ENCODE data around the gene TNFAIP8L1.

GRCh38 chr19:4622695-4623421 lies 16.5 kb upstream of the TNFAIP8L1 start:
- TF ChIP-seq, protein P1, sequence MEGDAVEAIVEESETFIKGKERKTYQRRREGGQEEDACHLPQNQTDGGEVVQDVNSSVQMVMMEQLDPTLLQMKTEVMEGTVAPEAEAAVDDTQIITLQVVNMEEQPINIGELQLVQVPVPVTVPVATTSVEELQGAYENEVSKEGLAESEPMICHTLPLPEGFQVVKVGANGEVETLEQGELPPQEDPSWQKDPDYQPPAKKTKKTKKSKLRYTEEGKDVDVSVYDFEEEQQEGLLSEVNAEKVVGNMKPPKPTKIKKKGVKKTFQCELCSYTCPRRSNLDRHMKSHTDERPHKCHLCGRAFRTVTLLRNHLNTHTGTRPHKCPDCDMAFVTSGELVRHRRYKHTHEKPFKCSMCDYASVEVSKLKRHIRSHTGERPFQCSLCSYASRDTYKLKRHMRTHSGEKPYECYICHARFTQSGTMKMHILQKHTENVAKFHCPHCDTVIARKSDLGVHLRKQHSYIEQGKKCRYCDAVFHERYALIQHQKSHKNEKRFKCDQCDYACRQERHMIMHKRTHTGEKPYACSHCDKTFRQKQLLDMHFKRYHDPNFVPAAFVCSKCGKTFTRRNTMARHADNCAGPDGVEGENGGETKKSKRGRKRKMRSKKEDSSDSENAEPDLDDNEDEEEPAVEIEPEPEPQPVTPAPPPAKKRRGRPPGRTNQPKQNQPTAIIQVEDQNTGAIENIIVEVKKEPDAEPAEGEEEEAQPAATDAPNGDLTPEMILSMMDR (IDR thresholded peaks at IDR 0.05; ENCODE audit: low read depth, low read length, missing input control), result no peak
- TF ChIP-seq, protein P2, sequence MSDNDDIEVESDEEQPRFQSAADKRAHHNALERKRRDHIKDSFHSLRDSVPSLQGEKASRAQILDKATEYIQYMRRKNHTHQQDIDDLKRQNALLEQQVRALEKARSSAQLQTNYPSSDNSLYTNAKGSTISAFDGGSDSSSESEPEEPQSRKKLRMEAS (IDR thresholded peaks at IDR 0.05), result no peak
- TF ChIP-seq, protein P3, sequence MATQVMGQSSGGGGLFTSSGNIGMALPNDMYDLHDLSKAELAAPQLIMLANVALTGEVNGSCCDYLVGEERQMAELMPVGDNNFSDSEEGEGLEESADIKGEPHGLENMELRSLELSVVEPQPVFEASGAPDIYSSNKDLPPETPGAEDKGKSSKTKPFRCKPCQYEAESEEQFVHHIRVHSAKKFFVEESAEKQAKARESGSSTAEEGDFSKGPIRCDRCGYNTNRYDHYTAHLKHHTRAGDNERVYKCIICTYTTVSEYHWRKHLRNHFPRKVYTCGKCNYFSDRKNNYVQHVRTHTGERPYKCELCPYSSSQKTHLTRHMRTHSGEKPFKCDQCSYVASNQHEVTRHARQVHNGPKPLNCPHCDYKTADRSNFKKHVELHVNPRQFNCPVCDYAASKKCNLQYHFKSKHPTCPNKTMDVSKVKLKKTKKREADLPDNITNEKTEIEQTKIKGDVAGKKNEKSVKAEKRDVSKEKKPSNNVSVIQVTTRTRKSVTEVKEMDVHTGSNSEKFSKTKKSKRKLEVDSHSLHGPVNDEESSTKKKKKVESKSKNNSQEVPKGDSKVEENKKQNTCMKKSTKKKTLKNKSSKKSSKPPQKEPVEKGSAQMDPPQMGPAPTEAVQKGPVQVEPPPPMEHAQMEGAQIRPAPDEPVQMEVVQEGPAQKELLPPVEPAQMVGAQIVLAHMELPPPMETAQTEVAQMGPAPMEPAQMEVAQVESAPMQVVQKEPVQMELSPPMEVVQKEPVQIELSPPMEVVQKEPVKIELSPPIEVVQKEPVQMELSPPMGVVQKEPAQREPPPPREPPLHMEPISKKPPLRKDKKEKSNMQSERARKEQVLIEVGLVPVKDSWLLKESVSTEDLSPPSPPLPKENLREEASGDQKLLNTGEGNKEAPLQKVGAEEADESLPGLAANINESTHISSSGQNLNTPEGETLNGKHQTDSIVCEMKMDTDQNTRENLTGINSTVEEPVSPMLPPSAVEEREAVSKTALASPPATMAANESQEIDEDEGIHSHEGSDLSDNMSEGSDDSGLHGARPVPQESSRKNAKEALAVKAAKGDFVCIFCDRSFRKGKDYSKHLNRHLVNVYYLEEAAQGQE (IDR thresholded peaks at IDR 0.05), result no peak
- no peak for TF ChIP-seq SP1 (IDR thresholded peaks at IDR 0.05)
- no peak for TF ChIP-seq RAD21 (IDR thresholded peaks at IDR 0.05)
- no peak for TF ChIP-seq EGR1 (IDR thresholded peaks at IDR 0.05; ENCODE audit: low read depth in 2 of 2)
- no peak for TF ChIP-seq FOXA1 (IDR thresholded peaks at IDR 0.05)
- TF ChIP-seq GABPA (IDR thresholded peaks at IDR 0.05 in 1 of 2, conservative IDR thresholded peaks at IDR 0.05 in 1 of 2), result no peak
- TF ChIP-seq FOXA2 (IDR thresholded peaks at IDR 0.05), result no peak
- TF ChIP-seq, protein P4, sequence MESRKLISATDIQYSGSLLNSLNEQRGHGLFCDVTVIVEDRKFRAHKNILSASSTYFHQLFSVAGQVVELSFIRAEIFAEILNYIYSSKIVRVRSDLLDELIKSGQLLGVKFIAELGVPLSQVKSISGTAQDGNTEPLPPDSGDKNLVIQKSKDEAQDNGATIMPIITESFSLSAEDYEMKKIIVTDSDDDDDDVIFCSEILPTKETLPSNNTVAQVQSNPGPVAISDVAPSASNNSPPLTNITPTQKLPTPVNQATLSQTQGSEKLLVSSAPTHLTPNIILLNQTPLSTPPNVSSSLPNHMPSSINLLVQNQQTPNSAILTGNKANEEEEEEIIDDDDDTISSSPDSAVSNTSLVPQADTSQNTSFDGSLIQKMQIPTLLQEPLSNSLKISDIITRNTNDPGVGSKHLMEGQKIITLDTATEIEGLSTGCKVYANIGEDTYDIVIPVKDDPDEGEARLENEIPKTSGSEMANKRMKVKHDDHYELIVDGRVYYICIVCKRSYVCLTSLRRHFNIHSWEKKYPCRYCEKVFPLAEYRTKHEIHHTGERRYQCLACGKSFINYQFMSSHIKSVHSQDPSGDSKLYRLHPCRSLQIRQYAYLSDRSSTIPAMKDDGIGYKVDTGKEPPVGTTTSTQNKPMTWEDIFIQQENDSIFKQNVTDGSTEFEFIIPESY (IDR thresholded peaks at IDR 0.05), result no peak
- no peak for TF ChIP-seq RXRA (IDR thresholded peaks at IDR 0.05)
- no peak for TF ChIP-seq ATF3 (IDR thresholded peaks at IDR 0.05)
- TF ChIP-seq HNF4G (IDR thresholded peaks at IDR 0.05), result no peak

Measured in liver (tissue), 3 donors.